Left lung (tissue), 10 donors: ENCODE data around the gene GRK4. TPM values are rescaled to one million over a fixed set of nuclear protein-coding genes. Genes with fewer than 3 reads are reported as not detected.

ENCODE experiments used
- ATAC-seq: fragments of 200-7000 bp; cut with Tn5 transposase; one replicate; pipeline ENCODE4 v1.9.1; 2020; ENCODE audit warnings: moderate library complexity
- DNase-seq, 4 donors: peaks; one replicate each; pipeline ENCODE4 v3.0.0-alpha.2; 2013 to 2020
- H3K27ac ChIP-seq, 2 donors: fragments of 200-600 bp; sonication (generic) in 1 of 2; one replicate each; pipeline versions ENCODE4 v1.5.0 to v1.8.0; 2020 to 2021
- H3K27me3 ChIP-seq, 2 donors: fragments of 200-600 bp; sonication (generic) in 1 of 2; one replicate each; pipeline versions ENCODE4 v1.5.0 to v1.8.0; 2020 to 2021
- H3K36me3 ChIP-seq, 2 donors: fragments of 200-600 bp; sonication (generic) in 1 of 2; one replicate each; pipeline versions ENCODE4 v1.5.0 to v1.8.0; 2020 to 2021
- H3K4me1 ChIP-seq, 2 donors: fragments of 200-600 bp; one replicate each; pipeline ENCODE4 v1.8.0; 2021
- H3K4me3 ChIP-seq, 2 donors: fragments of 200-600 bp; sonication (generic) in 1 of 2; one replicate each; pipeline versions ENCODE4 v1.5.0 to v1.8.0; 2020 to 2021; ENCODE audit warnings: mild to moderate bottlenecking in 1 of 2
- H3K9me3 ChIP-seq, 2 donors: fragments of 200-600 bp; sonication (generic) in 1 of 2; one replicate each; pipeline versions ENCODE4 v1.5.0 to v1.8.0; 2020 to 2021
- CTCF ChIP-seq, 2 donors: fragments of 200-600 bp; sonication (generic) in 1 of 2; IDR thresholded peaks; one replicate each; pipeline versions ENCODE4 v1.5.0 to v1.8.0; 2021; ENCODE audit warnings: antibody characterized with exemption in 2 of 2
- intact Hi-C, 2 donors: fragments of 100-400 bp; cut with DNase I; formaldehyde crosslinking; loops; one replicate each; pipeline versions ENCODE4 v1.11.2 to v1.14.2; 2022
- polyA plus RNA-seq, 6 donors: library from polyadenylated mRNA; unstranded; fragments of 120-200 nt; gene quantifications; one replicate each; pipeline ENCODE4 v1.2.1, GENCODE V29; 2013; ENCODE audit not compliant: insufficient read length in 6 of 6
- total RNA-seq, 2 donors: library from RNA; stranded (reverse); fragmentation: NEBNext Ultra II Directional; extraction: Animal tissue kit (Norgen Biotek cat#: 25700); gene quantifications; one replicate each; pipeline ENCODE4 v1.2.1, GENCODE V29; 2021
- donor health status: DM: no; HTN: yes; CAD: no.
- donor health status: DM: no; HTN: no; CAD: no.

The GRK4 gene
- total and polyA plus RNA-seq, 8 donors = 5.3 to 23.0 (median 15.9) TPM

DNA sequence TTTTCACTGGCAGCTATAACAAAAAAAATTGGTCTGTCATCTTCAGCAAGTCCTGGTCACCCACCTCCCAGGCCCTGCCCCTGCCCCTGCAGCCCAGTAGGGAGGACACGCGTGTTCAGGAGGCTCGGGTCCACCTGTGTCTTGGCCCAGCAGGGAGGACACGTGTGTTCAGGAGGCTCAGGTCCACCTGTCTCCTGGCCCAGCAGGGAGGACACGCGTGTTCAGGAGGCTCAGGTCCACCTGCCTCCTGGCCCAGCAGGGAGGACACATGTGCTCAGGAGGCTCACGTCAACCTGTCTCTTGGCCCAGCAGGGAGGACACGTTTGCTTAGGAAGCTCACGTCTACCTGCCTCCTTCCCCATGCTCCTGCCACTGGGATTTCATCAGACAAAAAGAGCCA lies 66.1 kb downstream of the GRK4 start:
- H3K4me1 ChIP-seq = no peaks in the 10 kb centered on the region
- no peaks in the 10 kb centered on the region for H3K27me3 ChIP-seq
- no peak for DNase-seq
- TF ChIP-seq CTCF (IDR thresholded peaks at IDR 0.05) = no peak
- intact Hi-C loops = no loop called here
- no peak overlapping the region for H3K4me3 ChIP-seq
- H3K36me3 ChIP-seq = no peaks in the 10 kb centered on the region
- no peak for ATAC-seq
- no peak overlapping the region for H3K27ac ChIP-seq
- H3K9me3 ChIP-seq = no peaks in the 10 kb centered on the region

GRCh38 chr4:3030566-3031356 lies 67.4 kb downstream of the GRK4 start:
- Histone ChIP-seq H3K27ac (no peak overlapping the region), H3K27me3 (no peaks in the 10 kb centered on the region), H3K4me3 (no peak overlapping the region), H3K36me3 (no peaks in the 10 kb centered on the region), H3K4me1 (no peaks in the 10 kb centered on the region), H3K9me3 (no peaks in the 10 kb centered on the region)
- intact Hi-C loops = no loop called here
- no peak for DNase-seq
- peak; percentile 20 for ATAC-seq
- no peak for TF ChIP-seq CTCF (IDR thresholded peaks at IDR 0.05)

- peak in 2 of 4 donors; percentile 67 to 87 for DNase-seq
- no peaks in the 10 kb centered on the region for H3K27me3 ChIP-seq
- no peak overlapping the region for H3K4me3 ChIP-seq
- intact Hi-C loops = no loop called here
- H3K36me3 ChIP-seq = no peaks in the 10 kb centered on the region
- peak; percentile 90 for ATAC-seq
- H3K9me3 ChIP-seq = no peaks in the 10 kb centered on the region
- H3K4me1 ChIP-seq = no peaks in the 10 kb centered on the region
- no peak for TF ChIP-seq CTCF (IDR thresholded peaks at IDR 0.05)
- H3K27ac ChIP-seq = no peak overlapping the region
Measured at GRCh38 chr4:3031357-3032082, 68.1 kb downstream of the GRK4 start.

DNA sequence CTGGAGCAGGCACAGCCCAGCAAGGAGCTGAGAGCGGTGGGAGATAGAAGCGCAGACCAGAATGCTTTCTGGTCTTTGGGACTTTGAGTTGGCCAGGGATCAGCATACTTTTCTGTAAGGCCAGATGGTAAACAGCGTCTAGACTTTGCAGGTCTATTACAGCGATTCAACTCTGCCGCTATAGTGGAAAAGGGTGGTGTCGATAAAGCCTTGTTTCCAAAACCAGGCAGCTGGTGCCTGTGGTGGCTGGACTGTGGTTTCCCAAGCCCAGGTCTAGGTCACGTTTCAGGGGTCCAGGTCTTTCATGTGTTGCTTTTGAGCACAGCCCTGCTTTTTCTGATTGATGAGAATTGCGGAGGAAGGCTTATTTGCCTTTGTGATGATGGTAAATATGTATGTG lies 70.9 kb downstream of the GRK4 start:
- Histone ChIP-seq H3K4me3 (no peak overlapping the region), H3K27me3 (peaks cover 0 to 5% of the 10 kb centered on the region in 2 donors), H3K27ac (no peak overlapping the region), H3K36me3 (no peaks in the 10 kb centered on the region), H3K4me1 (peaks cover 7 to 10% of the 10 kb centered on the region in 2 donors), H3K9me3 (no peaks in the 10 kb centered on the region)
- intact Hi-C loops = no loop called here
- ATAC-seq (no peak), DNase-seq (no peak)
- TF ChIP-seq CTCF (IDR thresholded peaks at IDR 0.05) = no peak

DNA sequence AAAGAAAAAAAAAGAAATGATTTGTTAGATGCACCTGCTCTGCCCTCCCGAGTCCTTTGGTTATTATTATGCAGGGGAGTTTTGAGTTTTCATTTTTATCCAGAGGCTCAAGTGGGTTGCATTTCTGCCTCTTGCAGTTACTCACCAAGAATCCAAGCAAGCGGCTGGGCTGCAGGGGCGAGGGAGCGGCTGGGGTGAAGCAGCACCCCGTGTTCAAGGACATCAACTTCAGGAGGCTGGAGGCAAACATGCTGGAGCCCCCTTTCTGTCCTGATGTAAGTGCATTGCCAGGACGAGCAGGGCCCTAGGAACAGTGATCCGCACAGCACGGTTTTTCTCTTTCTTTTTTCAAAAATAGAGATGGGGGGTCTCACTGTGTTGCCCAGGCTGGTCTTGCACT lies 71.9 kb downstream of the GRK4 start:
- ATAC-seq (no peak), DNase-seq (no peak)

More for the DNA sequence above, 71.9 kb downstream of the GRK4 start:
- Histone ChIP-seq H3K4me3 (no peak overlapping the region), H3K9me3 (no peaks in the 10 kb centered on the region), H3K27me3 (peaks cover 0 to 5% of the 10 kb centered on the region in 2 donors), H3K4me1 (peaks cover 7 to 10% of the 10 kb centered on the region in 2 donors), H3K36me3 (no peaks in the 10 kb centered on the region), H3K27ac (no peak overlapping the region)
- intact Hi-C loops = no loop called here
- no peak for TF ChIP-seq CTCF (IDR thresholded peaks at IDR 0.05)
